ENCODE data around the gene NFKBIB.

DNA sequence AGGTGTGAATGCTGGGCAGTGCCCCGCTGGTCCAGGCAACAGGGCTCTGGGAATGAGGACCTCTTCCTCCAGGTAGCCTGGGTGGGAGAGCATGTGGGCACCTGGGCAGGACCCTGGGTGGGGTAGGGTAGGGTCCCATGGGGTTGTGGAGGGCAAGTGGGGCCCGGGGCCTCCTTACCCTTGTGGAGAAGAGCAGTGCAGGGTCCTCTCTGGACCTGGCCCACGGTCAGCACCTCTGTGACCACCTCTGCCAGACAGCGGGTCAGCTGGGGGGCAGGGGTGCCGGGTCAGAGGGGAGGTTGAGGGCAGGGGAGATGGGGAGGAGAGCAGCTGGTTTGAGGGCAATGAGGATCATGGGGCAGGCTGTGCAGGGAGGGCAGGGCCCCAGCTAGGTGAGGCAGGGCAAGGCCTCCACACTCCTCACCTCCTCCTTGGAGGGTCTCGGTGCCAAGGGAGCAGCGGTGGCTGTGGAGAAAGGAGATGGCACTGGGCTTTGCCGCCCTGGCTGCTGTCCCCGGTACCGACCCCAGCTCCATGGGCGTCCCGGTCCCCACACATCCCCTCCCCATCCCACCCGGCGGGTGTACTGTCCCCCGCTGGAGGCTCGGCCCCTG lies 11.7 kb downstream of the NFKBIB start:
- no peak for TF ChIP-seq POLR2A (IDR thresholded peaks at IDR 0.05)
- TF ChIP-seq CTCF (IDR thresholded peaks at IDR 0.05), result no peak
